Lung microvascular endothelial cell (primary cell): ENCODE data around the gene MEFV. TPM values are rescaled to one million over a fixed set of nuclear protein-coding genes. Genes with fewer than 3 reads are reported as not detected.
"Not testable (repeated sequence)": the region's sequence is repeated elsewhere in the genome, so short reads cannot be mapped to it uniquely, and the experiment has no call there.

Experiments used
- DNase-seq, 2 donors: peaks; one replicate each; pipeline versions ENCODE4 v3.0.0 to v3.0.0-alpha.2; 2010; ENCODE audit warnings: low read depth in 2 of 2
- total RNA-seq: library from RNA; depleted of rRNA; stranded (reverse); fragments of >200 nt; gene quantifications from 2 replicates; pipeline ENCODE4 v1.2.1, GENCODE V29; 2014

MEFV gene, protein sequence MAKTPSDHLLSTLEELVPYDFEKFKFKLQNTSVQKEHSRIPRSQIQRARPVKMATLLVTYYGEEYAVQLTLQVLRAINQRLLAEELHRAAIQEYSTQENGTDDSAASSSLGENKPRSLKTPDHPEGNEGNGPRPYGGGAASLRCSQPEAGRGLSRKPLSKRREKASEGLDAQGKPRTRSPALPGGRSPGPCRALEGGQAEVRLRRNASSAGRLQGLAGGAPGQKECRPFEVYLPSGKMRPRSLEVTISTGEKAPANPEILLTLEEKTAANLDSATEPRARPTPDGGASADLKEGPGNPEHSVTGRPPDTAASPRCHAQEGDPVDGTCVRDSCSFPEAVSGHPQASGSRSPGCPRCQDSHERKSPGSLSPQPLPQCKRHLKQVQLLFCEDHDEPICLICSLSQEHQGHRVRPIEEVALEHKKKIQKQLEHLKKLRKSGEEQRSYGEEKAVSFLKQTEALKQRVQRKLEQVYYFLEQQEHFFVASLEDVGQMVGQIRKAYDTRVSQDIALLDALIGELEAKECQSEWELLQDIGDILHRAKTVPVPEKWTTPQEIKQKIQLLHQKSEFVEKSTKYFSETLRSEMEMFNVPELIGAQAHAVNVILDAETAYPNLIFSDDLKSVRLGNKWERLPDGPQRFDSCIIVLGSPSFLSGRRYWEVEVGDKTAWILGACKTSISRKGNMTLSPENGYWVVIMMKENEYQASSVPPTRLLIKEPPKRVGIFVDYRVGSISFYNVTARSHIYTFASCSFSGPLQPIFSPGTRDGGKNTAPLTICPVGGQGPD
- not detected in 2 replicates for total RNA-seq

- DNase-seq: peak in 1 of 2 donors; percentile 15
Observed at GRCh38 chr16:3256146-3256865, at the start of gene MEFV. TSS of gene MEFV (minus strand) at chr16:3256633. CDS start at chr16:3256587, 46 bp downstream.

GRCh38 chr16:3306078-3306477 is 49.6 kb upstream of the MEFV start:
- no peak for DNase-seq

GRCh38 chr16:3305109-3306068 is 49.0 kb upstream of the MEFV start, which contains the start of the genes TIGD7 and ZNF75A:
TSS of gene TIGD7 (minus strand) at chr16:3305430. CDS start at chr16:3300614, 4,816 bp downstream.
TSS of gene ZNF75A (plus strand) at chr16:3305497. CDS start at chr16:3308429, 2,932 bp downstream.
- DNase-seq: peak; percentile 93

GRCh38 chr16:3304370-3304769 is 47.9 kb upstream of the MEFV start:
- no peak for DNase-seq

DNA sequence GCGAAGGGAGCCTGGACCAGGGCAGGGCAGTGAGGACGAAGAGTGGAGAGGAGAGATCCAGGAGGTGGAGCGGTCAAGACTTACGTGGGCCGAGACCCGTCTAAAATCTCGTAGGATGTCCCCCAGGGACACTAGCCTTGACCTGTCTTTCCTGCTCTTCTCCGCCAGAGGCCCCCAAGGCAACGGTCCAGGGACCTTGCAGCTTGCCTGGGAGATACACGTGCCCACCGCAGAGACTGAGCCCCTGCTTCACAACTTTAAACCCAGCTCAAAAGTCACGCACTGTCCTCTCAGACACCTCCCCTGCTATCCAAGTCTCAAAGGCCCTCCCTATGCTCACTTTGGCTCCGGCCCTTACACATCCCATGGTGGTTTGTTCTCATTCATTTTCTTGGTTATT is 39.4 kb upstream of the MEFV start:
- no peak for DNase-seq

DNA sequence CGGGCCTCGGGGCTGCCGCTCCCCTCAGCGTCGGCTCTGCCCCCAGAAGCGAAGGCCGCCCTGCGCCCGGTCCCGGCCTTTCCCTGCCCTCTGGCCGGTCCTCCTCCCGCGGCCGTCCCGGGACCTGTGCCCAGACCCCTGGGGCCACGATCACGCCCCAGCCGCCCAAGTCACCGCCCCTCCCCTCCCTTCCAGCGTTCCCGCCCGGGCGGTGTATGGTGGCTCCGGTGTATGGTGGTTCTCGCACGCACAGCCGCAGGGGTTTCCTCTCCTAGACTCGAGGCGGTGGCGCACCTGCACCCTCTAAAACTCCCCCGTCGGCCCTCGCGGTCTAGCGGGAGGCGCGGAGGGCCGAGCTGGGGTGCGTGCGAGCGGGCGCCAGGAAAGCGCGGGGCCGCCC is 38.8 kb upstream of the MEFV start:
- DNase-seq: no peak

DNA sequence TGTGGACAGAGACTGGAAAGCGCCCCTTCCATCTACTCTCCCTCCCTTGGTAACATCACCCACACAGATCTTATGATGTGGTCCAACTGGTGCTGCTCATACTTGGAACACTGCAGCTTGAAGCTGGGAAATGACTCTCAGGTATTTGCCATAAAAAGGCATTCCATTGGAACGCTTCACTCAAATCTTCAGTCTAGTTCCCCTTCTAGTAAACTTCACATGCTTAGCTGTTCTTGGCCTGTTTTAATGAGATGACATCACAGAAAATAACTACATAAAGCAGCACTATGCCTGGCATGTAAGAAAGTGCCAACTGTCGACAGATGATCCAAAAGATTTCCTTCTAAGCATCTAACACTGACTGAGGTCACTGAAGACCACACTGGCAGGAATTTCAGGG is 36.2 kb upstream of the MEFV start:
- no peak for DNase-seq

DNA sequence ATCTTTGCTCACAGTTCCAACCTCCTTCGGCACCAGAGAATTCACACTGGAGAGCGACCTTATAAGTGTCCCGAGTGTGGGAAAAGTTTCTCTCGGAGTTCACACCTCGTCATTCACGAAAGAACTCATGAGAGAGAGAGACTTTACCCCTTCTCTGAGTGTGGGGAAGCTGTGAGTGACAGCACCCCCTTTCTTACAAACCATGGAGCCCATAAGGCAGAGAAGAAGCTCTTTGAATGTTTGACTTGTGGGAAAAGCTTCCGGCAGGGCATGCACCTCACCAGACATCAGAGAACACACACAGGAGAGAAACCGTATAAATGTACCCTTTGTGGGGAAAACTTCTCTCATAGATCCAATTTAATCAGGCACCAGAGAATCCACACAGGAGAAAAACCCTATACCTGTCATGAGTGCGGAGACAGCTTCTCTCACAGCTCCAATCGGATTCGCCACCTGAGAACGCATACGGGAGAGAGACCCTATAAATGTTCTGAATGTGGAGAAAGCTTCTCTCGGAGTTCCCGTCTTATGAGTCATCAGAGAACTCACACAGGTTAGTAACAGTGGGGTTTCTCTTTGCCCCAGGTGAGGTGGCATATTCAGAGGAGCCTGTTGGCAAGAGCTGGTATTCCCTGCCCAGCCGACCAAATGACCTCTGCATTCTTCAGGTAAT is 33.7 kb upstream of the MEFV start:
- no peak for DNase-seq

- DNase-seq: no peak
Observed at GRCh38 chr16:3285131-3285530, 28.7 kb upstream of the MEFV start.

DNA sequence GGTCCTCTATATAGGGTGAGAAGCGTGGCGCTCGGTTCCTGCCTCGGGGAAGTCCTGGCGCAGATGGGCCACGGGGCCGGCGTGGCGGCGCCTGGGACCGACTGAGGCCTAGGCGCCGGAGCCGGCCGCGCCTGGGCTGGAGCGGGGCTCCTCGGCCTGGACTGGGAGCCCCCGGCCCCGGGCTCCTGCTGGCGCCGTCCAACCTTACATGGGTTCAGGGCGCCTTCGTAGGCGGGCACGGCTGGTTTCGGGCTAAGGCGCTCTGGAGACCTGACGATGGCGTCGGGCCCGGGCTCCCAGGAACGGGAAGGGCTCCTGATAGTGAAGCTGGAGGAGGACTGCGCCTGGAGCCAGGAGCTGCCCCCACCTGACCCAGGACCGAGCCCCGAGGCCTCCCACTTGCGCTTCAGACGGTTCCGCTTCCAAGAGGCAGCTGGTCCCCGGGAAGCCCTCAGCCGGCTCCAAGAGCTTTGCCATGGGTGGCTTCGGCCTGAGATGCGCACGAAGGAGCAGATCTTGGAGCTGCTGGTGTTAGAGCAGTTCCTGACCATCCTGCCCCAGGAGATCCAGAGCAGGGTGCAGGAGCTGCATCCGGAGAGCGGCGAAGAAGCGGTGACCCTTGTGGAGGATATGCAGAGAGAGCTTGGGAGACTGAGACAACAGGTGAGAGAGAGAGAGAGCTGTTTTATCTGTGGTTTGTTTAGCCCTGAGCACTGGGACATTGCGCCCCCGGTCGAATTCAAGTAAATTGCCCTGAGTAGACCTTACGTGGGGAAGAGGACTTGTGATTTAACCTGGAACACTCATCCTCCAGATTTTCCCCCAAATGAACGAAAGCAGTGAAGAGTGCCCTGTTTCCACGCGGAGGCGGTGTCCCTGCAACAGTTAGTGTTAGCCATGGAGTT is 27.4 kb upstream of the MEFV start:
- DNase-seq: peak; percentile 5 to 34

GRCh38 chr16:3282730-3283542 is 26.5 kb upstream of the MEFV start, which contains the start of gene ZNF263:
TSS of gene ZNF263 (plus strand) at chr16:3283491. CDS start at chr16:3283819, 328 bp downstream.
- DNase-seq: peak; percentile 99

DNA sequence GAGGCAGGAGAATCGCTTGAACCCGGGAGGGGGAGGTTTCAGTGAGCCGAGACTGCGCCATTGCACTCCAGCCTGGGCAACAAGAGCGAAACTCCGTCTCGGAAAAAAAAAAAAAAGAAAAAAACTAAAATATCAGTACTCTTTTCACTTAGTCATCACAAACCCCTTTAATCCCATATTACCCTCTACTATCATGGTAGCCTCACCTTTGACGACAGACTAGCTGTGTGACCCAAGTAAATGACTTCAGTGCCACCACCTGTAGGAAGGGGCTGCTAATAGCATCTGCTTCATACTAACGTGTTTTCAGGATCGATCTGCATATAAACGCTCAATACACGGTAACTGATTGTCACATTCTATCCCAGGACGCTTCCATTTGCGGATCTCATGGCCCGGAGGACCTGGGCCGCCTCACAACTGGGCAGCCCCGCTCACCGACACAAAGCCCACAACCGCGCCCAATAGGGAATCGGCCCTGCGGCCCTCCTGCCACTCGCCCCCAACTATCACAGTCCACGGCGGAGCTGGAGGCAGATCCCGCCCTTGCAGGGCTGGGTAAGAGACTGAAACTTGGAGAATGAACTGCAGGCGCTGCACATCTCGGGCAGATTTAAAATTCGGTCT is 25.8 kb upstream of the MEFV start:
- peak; percentile 81 to 84 for DNase-seq

GRCh38 chr16:3281222-3281820 is 24.9 kb upstream of the MEFV start:
- no peak for DNase-seq

- DNase-seq: no peak
Observed at GRCh38 chr16:3276679-3277078, 20.2 kb upstream of the MEFV start.

- DNase-seq: no peak
Observed at GRCh38 chr16:3274947-3275346, 18.5 kb upstream of the MEFV start.

GRCh38 chr16:3274490-3274889 is 18.1 kb upstream of the MEFV start:
- DNase-seq: no peak

DNA sequence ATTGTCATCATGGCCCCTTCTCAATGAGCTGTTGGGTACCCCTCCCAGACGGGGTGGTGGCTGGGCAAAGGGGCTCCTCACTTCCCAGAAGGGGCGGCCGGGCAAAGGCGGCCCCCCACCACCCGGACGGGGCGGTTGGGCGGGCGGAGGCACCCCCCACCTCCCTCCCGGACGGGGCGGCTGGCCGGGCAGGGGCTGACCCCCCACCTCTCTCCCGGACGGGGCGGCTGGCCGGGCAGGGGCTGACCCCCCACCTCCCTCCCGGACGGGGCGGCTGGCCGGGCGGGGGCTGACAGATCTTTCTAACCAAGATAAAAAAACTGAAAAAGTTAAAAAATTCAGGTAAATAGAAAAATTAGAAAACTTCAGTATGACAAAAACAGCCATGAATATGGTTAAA is 14.8 kb upstream of the MEFV start:
- not testable (repeated sequence) for DNase-seq
